GM13977 (cell line): ENCODE results near the gene SPOPL.
"Not testable (repeated sequence)": the region's sequence is repeated elsewhere in the genome, so short reads cannot be mapped to it uniquely, and the experiment has no call there.

ENCODE experiments used
- DNase-seq: peaks from one replicate; pipeline ENCODE4 v3.0.0; 2012; ENCODE audit warnings: low spot score
- CTCF ChIP-seq: IDR thresholded peaks from 2 replicates; pipeline ENCODE4 v1.5.1; 2012; ENCODE audit warnings: mild to moderate bottlenecking, control low read depth; ENCODE audit not compliant: insufficient read depth; ENCODE audit errors: extremely low read depth, missing control alignments
- in situ Hi-C: fragments of 300-500 bp; cut with MboI; formaldehyde crosslinking; loops from one replicate; pipeline ENCODE4 v1.12.0; 2022; ENCODE audit warnings: low sequenced_read_pairs, low pct_unique_long_range_greater_than_20kb, mixed read lengths, inconsistent platforms; ENCODE audit not compliant: unreplicated experiment

The SPOPL gene

GRCh38 chr2:138536302-138536701, 34.7 kb downstream of the SPOPL start:
- no peak for TF ChIP-seq CTCF
- in situ Hi-C loops, result no loop called here
- peak; percentile 32 for DNase-seq

- no peak for TF ChIP-seq CTCF
- in situ Hi-C loops, result no loop called here
- DNase-seq, result no peak
Observed at GRCh38 chr2:138536740-138537139, 35.2 kb downstream of the SPOPL start.

- in situ Hi-C loops, result no loop called here
- DNase-seq, result no peak
- TF ChIP-seq CTCF, result no peak
Observed at GRCh38 chr2:138537170-138537915, 35.8 kb downstream of the SPOPL start.

- DNase-seq, in situ Hi-C loops: not testable (repeated sequence)
Observed at GRCh38 chr2:138544206-138544605, 42.6 kb downstream of the SPOPL start.

GRCh38 chr2:138548796-138549195, 47.2 kb downstream of the SPOPL start:
- no peak for TF ChIP-seq CTCF
- in situ Hi-C loops, result no loop called here
- no peak for DNase-seq

GRCh38 chr2:138550172-138550571, 48.6 kb downstream of the SPOPL start:
- no peak for TF ChIP-seq CTCF
- no peak for DNase-seq
- in situ Hi-C loops, result no loop called here

- DNase-seq, result no peak
- TF ChIP-seq CTCF, result no peak
- in situ Hi-C loops, result no loop called here
Observed at GRCh38 chr2:138550670-138551287, 49.2 kb downstream of the SPOPL start.
